Stimulated activated CD8-positive, alpha-beta memory T cell treated with anti-CD3 and anti-CD28 coated beads, Interleukin-12 subunit alpha, Interleukin-12 subunit beta, amount 100 ng/mL, for 4 hours (primary cell): ENCODE data around the gene CACNA1S.

ENCODE experiments used
- DNase-seq: peaks from one replicate; pipeline ENCODE4 v3.0.0-alpha.2; 2020; ENCODE audit warnings: low read depth

CACNA1S gene

DNA sequence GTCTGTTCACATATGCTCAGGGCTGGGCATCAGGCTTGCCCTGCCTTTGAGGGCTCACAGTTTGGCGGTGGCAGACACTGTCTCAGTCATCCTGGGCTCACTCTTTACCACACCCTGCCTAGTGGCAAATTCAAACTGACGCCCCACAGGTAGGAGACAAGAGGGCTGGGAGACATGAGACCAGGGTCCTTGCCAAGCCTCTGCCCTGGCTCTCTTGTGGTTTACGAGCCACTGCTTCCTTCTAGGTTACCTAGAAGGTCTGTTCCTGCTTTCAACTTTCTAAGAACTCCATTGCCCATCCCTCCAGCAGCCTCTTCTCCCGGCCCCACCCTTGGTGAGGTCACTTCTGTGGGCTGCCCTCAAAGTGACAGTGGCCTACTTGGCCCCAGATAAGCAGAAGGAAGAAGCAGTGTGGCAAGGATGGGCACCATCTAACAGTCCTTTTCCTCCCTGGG is 99.2 kb downstream of the CACNA1S start:
- no peak for DNase-seq

DNA sequence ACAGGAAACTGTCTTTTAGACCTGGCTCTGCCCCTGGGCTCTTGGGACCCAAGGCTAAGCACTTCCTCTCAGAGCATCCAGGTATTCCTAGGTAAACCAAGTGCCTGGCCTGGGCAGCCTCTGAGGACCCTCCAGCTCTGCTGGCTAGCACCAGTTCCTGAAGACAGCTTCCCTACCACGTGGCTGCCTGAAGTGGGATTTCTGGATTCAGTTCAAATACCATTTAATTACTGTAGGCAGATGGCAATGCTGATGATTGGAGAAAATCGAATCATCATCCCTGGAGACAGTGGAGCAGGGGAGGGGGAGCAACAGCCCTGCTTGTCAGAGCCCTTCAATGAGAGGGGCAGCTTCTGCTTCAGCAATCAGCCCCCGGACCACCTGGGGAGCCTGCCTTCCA is 100.6 kb downstream of the CACNA1S start:
- no peak for DNase-seq

DNA sequence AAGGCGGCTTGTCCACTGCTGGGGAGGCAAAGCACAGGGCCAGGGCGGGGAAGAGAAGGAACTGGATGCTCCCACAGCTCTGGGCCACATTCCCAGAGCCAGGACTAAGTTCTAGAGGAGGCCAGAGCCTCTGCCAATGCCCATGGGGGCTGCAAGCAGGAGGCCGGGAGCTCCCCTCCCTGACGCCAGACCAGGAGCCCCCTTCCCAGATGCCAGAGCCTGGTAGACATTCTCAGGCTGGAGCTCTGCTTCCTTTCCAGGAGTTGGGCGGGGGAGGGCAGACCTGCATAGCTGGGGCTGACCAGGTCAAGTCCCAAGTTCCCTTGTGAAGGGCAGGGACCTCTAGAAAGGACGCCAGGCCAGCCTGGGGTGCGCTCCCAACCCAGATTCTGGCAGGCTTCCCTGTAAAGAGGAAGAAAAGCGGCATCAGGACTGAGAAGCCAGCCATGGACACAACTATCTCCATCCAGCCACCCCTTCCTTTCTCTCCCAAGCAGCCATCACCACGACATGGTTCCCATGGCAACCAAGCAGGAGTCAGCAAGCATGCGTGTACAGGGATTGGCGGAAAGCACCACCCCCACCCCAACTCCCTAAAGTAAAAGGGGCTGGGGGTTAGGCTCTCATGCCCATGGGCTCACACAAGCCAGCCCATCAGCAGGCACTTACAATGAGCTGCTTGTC is 102.1 kb downstream of the CACNA1S start:
- DNase-seq, result no peak

DNA sequence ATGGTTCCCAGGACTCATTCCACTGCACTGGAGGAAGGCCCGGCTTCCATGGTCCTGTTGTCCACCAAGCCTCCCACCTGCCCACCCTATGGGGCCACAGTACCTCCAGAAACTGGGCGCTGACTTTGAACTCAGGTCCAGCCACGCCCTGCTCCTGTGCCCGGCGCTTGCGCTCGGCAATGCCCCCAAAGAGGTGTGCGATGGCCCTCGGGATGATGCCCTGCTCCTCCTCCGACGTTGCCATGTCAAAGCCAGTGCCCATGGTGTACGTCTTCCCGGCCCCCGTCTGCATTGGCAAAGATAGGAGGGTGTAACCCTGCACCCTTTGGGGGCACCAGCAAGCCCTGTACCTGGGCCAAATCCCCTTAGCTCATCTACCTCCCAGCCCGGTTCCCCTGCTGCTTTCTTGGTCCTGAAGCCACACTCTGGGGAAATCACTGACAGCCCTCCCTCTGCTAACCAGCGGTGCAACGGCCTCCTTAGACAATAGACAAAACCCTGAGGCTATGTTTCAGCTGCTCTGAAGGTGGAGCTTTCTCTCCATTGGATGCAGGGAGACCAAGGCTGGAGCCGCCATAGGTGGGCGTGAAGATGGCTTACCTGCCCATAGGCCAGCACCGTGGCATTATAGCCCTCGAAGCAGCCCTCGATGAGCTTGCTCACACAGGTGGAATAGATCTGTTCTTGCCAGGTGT is 103.4 kb downstream of the CACNA1S start:
- DNase-seq, result no peak

DNA sequence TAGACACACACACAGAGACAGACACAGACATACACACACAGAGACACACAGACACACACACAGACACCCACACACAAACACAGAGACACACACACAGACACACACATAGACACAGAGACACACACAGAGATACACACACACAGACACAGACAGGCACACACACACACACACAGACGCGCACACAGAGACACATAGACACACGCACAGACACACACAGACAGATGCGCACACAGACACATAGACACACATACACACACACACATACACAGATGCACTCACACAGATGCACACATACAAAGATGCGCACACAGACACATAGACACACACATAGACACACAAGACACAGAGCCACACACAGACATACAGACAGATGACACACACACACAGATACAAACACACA is 104.7 kb downstream of the CACNA1S start:
- DNase-seq, result no peak

DNA sequence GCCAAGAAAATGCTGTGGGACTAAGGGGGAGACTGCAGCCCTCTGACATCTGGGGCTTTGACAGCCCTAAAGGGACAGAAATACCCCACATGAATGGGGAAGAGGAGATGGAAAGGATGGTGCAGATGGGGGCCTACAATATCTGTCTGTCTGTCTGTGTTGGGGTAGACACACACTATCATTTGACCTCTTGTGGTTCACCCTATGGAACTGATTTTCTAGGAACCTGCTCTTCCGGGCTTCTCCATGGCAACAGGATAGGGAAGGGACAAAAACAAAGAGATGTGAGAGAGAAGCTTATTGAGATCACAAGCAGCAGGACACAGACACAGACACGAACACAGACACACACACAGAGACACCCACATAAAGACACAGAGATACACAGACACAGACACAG is 105.8 kb downstream of the CACNA1S start:
- DNase-seq, result no peak

DNA sequence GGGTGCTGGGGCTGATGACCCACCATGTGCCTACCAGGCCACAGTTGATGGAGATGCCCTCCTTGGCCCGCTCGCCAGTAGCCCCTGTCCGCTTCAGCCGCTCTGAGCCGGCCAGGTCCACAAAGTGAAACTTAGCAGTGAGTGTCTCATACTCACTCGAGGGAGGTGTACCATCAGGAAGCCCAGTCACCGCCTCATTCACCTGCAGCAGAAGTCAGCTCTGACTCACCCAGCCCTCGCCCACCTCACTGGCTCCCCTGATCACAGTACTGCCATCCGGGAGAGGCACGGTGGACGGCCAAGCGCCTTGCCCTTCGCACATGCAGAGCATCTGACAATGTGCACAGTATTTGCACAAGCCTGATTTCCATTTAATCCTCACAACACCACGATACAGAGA is 107.5 kb downstream of the CACNA1S start:
- no peak for DNase-seq

DNA sequence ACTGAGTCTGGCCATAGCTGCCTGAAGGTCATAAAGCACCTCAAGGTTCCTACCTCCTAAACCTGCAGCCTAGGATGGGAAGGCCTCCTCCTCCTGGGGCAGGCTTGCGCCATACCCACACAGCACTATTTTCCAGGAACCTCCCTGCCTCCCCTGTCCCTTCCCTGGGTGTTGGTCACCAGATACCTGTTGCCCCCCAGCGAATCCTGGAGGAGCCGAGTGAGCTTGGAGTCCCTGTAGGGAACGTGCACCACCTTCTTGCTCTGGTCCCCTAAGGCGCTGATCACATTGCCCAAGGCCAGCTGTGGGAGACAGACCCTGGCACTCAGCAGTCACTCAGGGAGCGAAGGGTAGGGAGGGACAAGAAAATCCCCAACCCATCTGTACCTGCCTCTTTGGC is 108.1 kb downstream of the CACNA1S start:
- DNase-seq, result no peak

DNA sequence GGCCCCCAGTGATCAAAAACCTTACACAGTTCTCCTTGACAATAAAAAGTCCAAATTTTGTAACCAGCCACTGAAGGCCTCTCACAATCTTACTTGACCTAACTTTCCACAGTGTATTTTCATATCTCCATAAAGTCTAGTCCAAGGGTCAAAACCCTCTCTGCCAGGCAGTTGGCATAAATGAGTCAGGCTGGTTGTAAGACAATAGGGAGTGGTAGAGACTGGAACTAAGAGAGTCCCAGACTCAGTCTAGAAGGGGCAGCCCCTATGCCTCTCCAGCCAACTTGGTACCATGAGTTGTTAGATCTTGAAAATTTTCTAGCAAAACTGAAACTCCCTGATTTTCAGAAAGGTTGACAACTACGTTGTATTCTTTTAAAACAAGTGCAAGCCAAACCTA is 109.7 kb downstream of the CACNA1S start:
- DNase-seq, result no peak

DNA sequence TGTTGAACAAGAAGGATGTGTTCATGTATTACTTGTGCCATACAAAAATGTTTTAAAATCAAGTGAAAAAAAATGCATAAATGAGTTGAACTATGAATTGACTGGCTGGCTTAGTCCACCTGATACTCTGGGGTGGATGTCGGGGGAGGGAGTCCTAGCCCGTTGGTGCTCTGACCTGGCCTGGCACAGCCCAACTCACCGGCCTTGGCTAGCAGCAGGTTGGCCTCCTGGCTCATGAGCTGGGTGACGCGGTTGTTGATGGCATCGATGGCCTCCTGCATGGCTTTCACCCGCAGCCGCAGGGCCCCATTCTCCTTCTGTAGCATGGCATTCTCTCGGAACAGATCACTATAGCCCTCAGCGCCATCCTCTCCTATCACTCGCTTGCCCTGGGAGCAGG is 110.3 kb downstream of the CACNA1S start:
- DNase-seq, result no peak

DNA sequence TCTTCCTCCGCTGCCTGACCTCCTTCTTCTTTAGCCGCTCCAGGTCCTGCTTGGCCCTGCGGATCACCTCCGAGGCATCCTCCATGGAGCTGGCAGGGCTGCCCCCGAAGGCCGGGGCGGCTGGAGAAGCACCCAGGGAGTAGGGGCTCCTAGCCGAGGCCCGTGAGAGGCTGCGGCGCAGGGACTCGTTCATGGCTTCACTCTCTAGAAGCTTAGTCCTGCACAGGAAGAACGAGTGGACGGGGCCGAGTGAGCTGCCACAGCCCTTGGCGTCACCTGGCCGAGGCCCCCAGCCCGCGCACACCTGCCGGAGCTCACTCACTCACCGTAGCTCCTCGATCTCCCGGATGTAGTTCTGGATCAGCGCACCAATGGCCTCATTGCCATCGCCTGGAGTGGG is 111.8 kb downstream of the CACNA1S start:
- DNase-seq, result no peak

DNA sequence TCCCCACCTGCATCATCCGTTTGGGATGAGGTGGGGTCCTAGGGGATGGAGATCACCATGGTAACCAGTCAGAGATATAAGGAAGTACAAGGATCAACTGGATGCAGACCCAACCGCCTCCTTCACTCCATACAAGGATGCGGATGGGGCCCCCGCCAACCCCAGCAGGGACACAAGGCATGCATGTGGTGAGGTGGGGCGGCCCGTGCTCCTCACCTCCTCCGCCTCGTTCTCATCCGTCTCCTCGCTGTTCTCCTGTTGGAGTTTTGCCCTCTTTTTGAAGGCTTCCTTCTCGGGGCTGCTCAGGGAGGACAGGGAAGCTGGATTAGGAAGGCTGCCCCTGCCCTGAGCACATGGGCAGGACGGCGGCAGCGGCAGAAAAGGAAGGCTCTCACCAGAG is 112.6 kb downstream of the CACNA1S start:
- no peak for DNase-seq

DNA sequence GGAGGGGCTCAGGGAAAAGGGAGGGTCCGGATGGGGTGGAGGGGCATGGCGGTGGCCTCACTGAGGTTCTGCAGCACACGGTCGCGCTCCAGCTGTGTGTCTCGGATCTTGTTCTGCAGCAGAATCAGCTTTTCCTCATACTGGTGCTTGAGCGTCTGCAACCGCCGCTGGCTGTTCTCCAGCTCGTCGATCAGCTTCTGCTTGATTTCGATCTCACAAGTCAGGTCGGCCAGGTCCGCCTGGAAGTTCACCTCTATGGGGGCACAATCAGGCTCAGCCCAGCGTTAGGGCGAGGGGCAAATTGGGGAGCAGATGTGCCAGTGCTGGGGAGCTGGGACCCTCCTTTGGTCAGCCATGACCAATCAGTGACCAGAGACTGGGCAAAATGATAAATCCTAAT is 113.9 kb downstream of the CACNA1S start:
- DNase-seq, result no peak

DNA sequence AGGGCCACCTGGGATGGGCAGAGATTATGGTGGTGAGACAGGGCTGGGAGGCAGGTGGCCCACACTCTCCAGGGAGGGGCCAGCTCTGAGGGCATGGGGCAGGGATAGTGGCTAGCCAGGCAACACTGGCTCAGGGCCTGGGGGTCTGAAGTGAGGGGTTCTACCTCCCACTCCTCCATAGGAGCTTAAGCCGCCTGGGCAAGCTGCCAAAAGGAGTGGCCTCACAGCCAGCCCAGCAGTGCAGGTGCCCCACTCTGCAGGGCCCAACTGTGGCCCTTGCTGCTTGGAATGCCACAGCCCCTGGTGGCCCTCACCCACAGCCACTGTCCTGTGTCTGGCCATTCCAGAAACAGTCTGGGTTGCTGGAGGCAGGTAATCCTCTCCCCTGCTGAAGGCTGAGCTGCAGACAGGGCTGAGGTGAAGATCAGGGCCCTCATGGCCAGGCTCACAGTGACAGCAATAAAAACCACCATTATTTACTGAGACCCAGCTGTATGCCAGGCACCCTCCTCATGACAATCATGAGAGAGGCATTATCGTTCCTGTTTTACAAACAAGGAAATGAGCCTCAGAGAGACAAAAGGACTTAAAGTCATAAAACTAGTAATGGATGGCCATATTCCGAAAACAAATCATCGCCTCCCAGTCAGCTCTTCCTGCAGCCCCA is 119.7 kb downstream of the CACNA1S start:
- DNase-seq, result no peak

DNA sequence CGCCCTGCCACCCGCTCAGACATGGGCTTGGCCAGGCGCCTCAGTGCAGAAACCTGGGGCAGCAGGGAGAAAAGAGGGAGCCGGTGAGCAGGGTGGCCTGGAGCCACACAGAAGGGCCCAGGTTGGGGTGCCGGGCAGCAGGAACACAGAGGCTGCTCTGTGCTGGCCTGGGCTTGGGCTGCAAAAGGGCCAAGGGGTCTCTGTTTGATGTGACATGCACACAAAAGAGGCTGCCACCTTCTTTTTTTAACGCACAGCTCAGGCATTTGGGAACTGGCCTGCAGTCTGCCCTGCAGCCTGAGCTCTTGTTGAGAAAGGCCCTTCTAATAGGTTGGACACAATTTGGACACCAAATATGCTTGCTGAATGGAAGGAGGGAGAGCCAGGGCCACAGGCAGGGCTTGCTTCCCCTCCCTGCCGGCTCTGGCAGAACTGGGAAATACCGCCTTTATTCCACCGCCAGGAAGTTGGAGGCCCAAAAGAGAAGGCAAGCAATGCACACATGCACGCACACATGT is 121.1 kb downstream of the CACNA1S start:
- DNase-seq, result no peak

DNA sequence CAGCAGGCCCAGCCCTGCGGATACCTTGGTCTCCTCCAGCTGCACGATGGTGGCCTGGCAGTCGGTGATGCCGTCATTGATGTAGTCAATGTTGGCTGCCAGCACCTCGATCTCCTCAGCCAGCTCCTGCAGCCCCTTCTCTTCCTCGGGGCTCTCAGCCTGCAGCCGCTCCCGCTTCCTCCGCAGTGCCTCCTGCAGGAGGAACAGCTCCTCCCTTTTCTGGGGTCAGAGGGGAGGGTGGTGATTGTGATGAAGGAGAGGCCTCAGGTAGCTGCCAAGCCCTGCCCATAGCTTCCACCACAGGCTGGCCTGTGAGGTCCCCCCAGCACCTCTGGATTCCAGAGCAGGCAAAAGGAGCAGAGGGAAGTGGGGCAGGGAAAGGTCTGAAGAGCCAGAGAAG is 122.1 kb downstream of the CACNA1S start:
- no peak for DNase-seq
